Fibroblast of the aortic adventitia (primary cell): ENCODE data around the gene LRCH2. TPM values are rescaled to one million over a fixed set of nuclear protein-coding genes. Genes with fewer than 3 reads are reported as not detected.
A peak's percentile ranks its signal among the peaks of the same experiment; 100 is the strongest.

Source experiments
- DNase-seq: peaks from one replicate; pipeline ENCODE4 v3.0.0-alpha.2; 2010; ENCODE audit warnings: low read depth
- H3K4me3 ChIP-seq: 2 replicates; pipeline ENCODE4 v1.5.1; 2011; ENCODE audit warnings: low read depth, mild to moderate bottlenecking, control low read depth, low read length, moderate library complexity
- CTCF ChIP-seq: IDR thresholded peaks from 2 replicates; pipeline ENCODE4 v1.5.1; 2011; ENCODE audit warnings: mild to moderate bottlenecking, low read length, control low read depth, inconsistent platforms; ENCODE audit not compliant: insufficient read depth
- total RNA-seq: library from RNA; depleted of rRNA; stranded (reverse); fragments of >200 nt; gene quantifications from 2 replicates; pipeline ENCODE4 v1.2.3, GENCODE V29; 2012; ENCODE audit warnings: low replicate concordance

LRCH2 gene
- total RNA-seq = 3.5 and 11.1 TPM in 2 replicates

DNA sequence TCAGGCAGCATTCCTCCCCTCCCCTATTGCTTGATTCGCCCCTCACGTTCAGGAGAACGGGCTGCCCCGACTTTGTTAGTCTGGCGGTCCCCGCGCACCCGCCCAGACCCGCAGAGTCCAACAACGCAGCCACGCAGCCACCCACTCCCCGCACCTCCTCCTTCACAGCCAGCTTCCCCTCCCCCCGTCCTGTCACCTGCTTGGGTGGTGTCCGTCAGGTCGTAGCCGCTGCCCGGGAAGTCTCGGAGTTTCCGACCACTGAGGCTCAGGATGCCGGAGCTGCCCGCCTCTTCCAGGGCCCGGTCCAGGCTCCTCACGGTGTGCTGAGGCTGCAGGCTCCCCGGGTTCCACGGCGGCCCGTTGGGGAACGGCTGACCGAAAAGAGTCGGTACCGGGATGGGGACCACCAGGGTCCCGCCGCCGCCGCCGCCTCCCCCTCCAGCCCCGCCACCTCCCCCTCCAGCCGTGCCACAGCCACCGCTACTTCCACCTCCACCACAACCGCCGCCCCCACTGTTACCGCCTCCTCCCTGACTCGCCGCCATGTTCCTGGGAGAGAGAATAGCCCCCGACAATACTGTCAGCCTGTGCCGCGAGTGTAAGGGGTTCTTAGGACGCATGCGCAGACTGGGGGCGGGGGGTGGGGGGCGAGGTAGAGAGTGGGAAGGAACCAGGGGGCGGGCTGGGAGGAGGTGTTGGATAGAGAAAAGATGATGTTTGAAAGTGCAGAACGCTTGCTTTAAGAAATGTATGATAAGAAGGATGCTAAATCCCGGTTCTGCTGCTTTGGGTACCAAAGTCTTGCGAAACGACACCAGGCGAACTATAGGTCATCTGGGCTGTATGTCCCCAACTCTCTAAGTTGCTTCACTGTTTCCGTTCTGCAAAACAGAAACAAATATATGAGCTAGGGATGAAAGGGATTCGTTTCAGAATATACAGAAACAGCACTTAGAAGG is at the start of gene LRCH2:
Gene LRCH2 (minus strand): TSS at position 600 of the 959 bp plus-strand sequence. CDS start 55 bp downstream, at position 545.
- H3K4me3 ChIP-seq = peak within 1 kb of the TSS; percentile 74
- TF ChIP-seq CTCF = no peak
- peak; percentile 47 for DNase-seq

DNA sequence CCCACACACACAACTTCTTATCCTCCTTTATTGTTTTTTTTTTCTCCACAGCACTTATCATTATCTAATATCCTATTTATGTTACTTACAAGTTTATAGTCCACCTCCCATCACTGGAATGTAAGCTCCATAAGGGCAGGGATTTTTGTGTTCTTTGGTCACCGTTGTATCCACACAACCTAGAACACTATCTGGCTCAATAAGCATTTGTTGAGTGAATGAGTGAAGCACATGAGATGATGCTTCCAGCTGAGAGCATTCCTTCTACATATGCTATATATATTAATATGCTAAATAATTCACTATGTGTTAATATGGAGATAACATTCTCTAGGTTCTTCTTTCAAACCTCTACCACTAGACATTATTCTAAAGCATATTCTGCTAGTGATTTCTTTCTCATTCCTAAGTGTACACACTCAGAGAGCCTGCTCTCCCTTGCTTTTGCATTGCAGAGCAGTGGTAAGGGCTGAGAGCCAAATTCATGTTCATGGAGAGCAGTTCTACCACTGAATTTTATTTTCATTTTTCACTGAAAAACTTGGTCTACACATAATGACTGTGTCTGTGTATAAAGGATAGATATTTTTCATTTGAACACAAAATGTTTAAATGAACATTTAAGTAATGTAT is 35.3 kb upstream of the LRCH2 start:
- no peak for DNase-seq
- no peak for TF ChIP-seq CTCF
- no peak overlapping the region for H3K4me3 ChIP-seq

DNA sequence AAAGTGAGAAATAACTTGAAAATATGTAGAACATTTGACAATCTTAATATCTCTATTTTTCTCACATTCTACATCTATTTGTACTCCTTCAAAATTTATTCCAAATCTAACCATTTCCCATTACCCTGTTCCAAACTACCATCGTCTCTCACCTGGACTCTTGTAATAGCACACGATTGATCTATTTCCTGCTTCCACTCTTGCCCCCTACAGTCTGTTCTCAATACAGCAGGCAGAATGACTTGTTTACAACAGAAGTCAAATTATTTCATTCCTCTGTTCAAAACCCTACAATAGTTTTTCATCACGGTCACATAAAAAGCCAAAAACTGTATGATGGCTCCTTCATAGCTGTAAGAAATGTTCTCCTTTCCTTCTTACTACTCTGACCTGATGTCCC is 34.5 kb upstream of the LRCH2 start:
- no peak overlapping the region for H3K4me3 ChIP-seq
- peak; percentile 38 for TF ChIP-seq CTCF
- no peak for DNase-seq

DNA sequence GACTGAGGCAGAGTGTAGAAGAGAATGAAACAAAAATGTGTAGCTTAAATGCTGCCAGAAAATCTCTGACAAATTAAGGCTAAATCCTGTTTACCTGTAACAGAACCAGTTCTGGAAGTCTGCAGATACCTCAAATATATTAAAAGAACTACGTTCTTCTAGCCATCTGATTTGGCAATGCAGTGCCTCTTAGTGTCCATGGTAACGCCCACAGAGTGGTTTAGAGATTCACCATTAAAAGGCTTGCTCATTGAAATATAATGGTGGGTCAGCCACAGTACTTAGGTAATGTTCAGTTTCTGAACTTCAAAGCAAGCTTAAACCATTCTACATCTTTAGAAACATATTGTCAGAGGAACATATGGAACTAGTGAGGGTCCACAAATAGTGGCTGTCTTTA is 32.4 kb upstream of the LRCH2 start:
- DNase-seq = no peak
- no peak for TF ChIP-seq CTCF

DNA sequence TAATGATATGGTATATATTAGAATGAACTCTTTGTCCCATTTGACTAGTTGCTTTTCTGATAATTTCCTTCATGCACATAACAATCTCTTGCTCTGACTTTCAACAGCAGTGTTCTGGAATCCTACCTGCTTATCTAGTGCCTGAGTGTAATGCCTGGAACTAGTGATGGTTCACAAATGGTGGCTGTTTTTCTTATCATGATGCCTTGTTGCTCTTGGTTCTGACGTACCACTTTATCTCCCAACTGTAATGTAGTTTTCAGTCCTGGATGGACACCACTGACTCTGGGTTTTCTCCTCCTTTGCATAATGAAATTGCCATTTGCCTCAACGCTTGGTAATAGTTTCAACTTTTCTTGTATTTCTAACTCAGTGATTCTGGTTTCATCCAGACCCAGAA is 30.1 kb upstream of the LRCH2 start:
- H3K4me3 ChIP-seq = no peak overlapping the region
- no peak for DNase-seq
- no peak for TF ChIP-seq CTCF

More for the DNA sequence above, 32.4 kb upstream of the LRCH2 start:
- H3K4me3 ChIP-seq = no peak overlapping the region

DNA sequence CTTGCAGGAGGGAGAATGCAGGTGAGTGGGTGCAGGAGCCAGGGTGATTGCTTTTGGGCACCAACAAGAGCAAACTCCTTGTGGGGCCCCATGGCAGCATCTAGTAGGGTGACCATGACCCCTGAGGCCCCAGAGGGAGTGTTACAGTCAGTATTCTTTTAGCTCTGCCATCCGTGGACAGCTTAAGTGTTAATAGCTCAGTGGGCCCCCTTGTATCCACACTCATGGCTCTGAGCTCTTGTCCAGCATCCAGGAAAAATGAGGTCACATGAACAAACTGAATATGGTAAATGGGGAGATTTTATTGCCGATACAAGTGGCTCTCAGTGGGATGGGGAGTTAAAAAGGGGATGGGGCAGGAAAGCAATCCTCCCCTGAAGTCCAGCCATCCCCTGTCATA is 27.3 kb upstream of the LRCH2 start:
- no peak for TF ChIP-seq CTCF
- DNase-seq = no peak
- H3K4me3 ChIP-seq = no peak overlapping the region
